Activated CD4-positive, alpha-beta memory T cell treated with anti-CD3 and anti-CD28 coated beads, Interleukin-2, amount 10 ng/mL, durations not matched to agents 7 days and 5 days (primary cell): ENCODE data around the gene SECISBP2. TPM values are rescaled to one million over a fixed set of nuclear protein-coding genes. Genes with fewer than 3 reads are reported as not detected.
A peak's percentile ranks its signal among the peaks of the same experiment; 100 is the strongest.

ENCODE experiments used
- CTCF ChIA-PET: fragments of 350-600 bp; sonication (Branson Sonifier 250); formaldehyde crosslinking; loops from one replicate; lab custom pipeline; 2021; ENCODE audit warnings: antibody characterized with exemption, inconsistent platforms; lab: Charles Lee
- POLR2A ChIA-PET: fragments of 350-600 bp; sonication (Branson Sonifier 250); formaldehyde crosslinking; loops from one replicate; lab custom pipeline; 2021; ENCODE audit warnings: antibody characterized with exemption; lab: Charles Lee
- DNase-seq: peaks from one replicate; pipeline ENCODE4 v3.0.0-alpha.2; 2020
- H3K27ac Mint-ChIP-seq: one replicate; pipeline ENCODE4 v1.8.0; 2021; ENCODE audit warnings: mild to moderate bottlenecking, mixed read lengths
- H3K27me3 Mint-ChIP-seq: one replicate; pipeline ENCODE4 v1.8.0; 2021; ENCODE audit warnings: mixed read lengths
- H3K36me3 Mint-ChIP-seq: one replicate; pipeline ENCODE4 v1.8.0; 2021; ENCODE audit warnings: low read depth, mixed read lengths
- H3K4me1 Mint-ChIP-seq: one replicate; pipeline ENCODE4 v1.8.0; 2021; ENCODE audit warnings: mixed read lengths
- H3K4me3 Mint-ChIP-seq: one replicate; pipeline ENCODE4 v1.8.0; 2021; ENCODE audit warnings: mild to moderate bottlenecking, mixed read lengths
- H3K9me3 Mint-ChIP-seq: one replicate; pipeline ENCODE4 v1.8.0; 2021; ENCODE audit warnings: mixed read lengths
- total RNA-seq, 2 experiments: library from RNA; stranded (reverse); gene quantifications; one replicate each; pipeline ENCODE4 v1.2.3, GENCODE V29; 2021

SECISBP2 gene
- total RNA-seq, 2 experiments from 2014 or later, result 35.2 to 35.7 TPM

- ChIA-PET POLR2A (interaction anchor here (0.9 kb wide), 1 partner anchor 40 kb away, joined by 3 read pairs; no protein-coding TSS in a partner anchor), CTCF (interaction anchor here (1.3 to 1.8 kb wide), 3 partner anchors 10 to 196 kb away, joined by 3 to 4 read pairs (median 4); no protein-coding TSS in a partner anchor)
- Mint-ChIP-seq H3K4me1 (peaks cover 32% of the 10 kb centered on the region), H3K4me3 (peak overlapping the region; percentile 30), H3K36me3 (peaks cover 87% of the 10 kb centered on the region), H3K27me3 (no peaks in the 10 kb centered on the region), H3K27ac (peak overlapping the region; percentile 83), H3K9me3 (no peaks in the 10 kb centered on the region)
- no peak for DNase-seq
Observed at GRCh38 chr9:89352874-89353649, 34.8 kb downstream of the SECISBP2 start.

GRCh38 chr9:89353989-89354388 lies 35.7 kb downstream of the SECISBP2 start:
- no peak for DNase-seq
- H3K4me3 Mint-ChIP-seq, result no peak overlapping the region
- no peaks in the 10 kb centered on the region for H3K9me3 Mint-ChIP-seq
- ChIA-PET CTCF (no interaction called here), POLR2A (no interaction called here)
- peaks cover 83% of the 10 kb centered on the region for H3K36me3 Mint-ChIP-seq
- H3K4me1 Mint-ChIP-seq, result peaks cover 34% of the 10 kb centered on the region
- no peaks in the 10 kb centered on the region for H3K27me3 Mint-ChIP-seq
- H3K27ac Mint-ChIP-seq, result no peak overlapping the region

- peaks cover 34% of the 10 kb centered on the region for H3K4me1 Mint-ChIP-seq
- DNase-seq, result no peak
- H3K9me3 Mint-ChIP-seq, result no peaks in the 10 kb centered on the region
- ChIA-PET CTCF (no interaction called here), POLR2A (no interaction called here)
- no peak overlapping the region for H3K27ac Mint-ChIP-seq
- H3K27me3 Mint-ChIP-seq, result no peaks in the 10 kb centered on the region
- H3K36me3 Mint-ChIP-seq, result peaks cover 82% of the 10 kb centered on the region
- H3K4me3 Mint-ChIP-seq, result no peak overlapping the region
Observed at GRCh38 chr9:89354471-89354870, 36.2 kb downstream of the SECISBP2 start.

DNA sequence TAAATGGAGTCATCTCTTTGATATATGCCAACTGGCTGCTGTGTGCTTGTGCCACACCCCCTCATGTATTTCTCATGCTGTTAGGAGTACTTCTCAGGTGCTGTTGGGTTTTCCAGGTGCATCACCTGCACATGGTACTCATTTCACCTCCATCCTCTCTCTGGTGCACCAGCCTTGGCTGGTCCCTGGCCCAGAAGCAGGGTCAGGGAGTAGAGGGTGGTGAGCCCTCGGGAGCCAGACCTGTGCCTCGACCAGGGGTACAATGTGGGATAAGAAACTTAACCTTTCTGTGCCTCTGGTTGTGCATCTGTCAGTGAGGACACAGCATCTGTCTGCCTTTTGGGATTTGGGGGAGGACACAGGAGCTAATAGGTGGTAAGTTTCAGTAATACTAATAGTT lies 38.5 kb downstream of the SECISBP2 start:
- Mint-ChIP-seq H3K4me1 (peaks cover 45% of the 10 kb centered on the region), H3K9me3 (no peaks in the 10 kb centered on the region), H3K4me3 (no peak overlapping the region), H3K36me3 (peaks cover 82% of the 10 kb centered on the region), H3K27me3 (no peaks in the 10 kb centered on the region), H3K27ac (no peak overlapping the region)
- CTCF ChIA-PET, result interaction anchor here (1.6 kb wide), 1 partner anchor 192 kb away, joined by 3 read pairs; no protein-coding TSS in a partner anchor
- POLR2A ChIA-PET, result interaction anchor here (1.0 to 1.9 kb wide), 5 partner anchors 25 to 146 kb away, joined by 3 to 6 read pairs (median 3); no protein-coding TSS in a partner anchor
- no peak for DNase-seq

GRCh38 chr9:89357331-89358197 lies 39.3 kb downstream of the SECISBP2 start:
- Mint-ChIP-seq H3K27ac (peak overlapping the region; percentile 19), H3K27me3 (no peaks in the 10 kb centered on the region), H3K4me3 (no peak overlapping the region), H3K4me1 (peaks cover 37% of the 10 kb centered on the region), H3K9me3 (no peaks in the 10 kb centered on the region), H3K36me3 (peaks cover 76% of the 10 kb centered on the region)
- ChIA-PET CTCF (interaction anchor here (1.6 kb wide), 1 partner anchor 191 kb away, joined by 3 read pairs; no protein-coding TSS in a partner anchor), POLR2A (interaction anchor here (1.0 to 1.9 kb wide), 9 partner anchors 8 to 145 kb away, joined by 3 to 6 read pairs (median 3); partner anchors contain the start of gene CKS2)
- no peak for DNase-seq

- ChIA-PET POLR2A (interaction anchor here (1.0 to 1.9 kb wide), 7 partner anchors 7 to 48 kb away, joined by 3 to 6 read pairs (median 4); partner anchors contain the start of gene CKS2), CTCF (interaction anchor here (1.6 kb wide), 1 partner anchor 190 kb away, joined by 3 read pairs; no protein-coding TSS in a partner anchor)
- Mint-ChIP-seq H3K9me3 (no peaks in the 10 kb centered on the region), H3K27me3 (no peaks in the 10 kb centered on the region), H3K4me3 (no peak overlapping the region), H3K4me1 (peaks cover 29% of the 10 kb centered on the region), H3K36me3 (peaks cover 71% of the 10 kb centered on the region), H3K27ac (no peak overlapping the region)
- DNase-seq, result no peak
Observed at GRCh38 chr9:89358376-89358916, 40.1 kb downstream of the SECISBP2 start.

- POLR2A ChIA-PET, result interaction anchor here (1.1 to 1.6 kb wide), 4 partner anchors 13 to 45 kb away, joined by 3 to 6 read pairs (median 4); no protein-coding TSS in a partner anchor
- DNase-seq, result no peak
- Mint-ChIP-seq H3K4me3 (no peak overlapping the region), H3K9me3 (no peaks in the 10 kb centered on the region), H3K27ac (no peak overlapping the region), H3K36me3 (peaks cover 68% of the 10 kb centered on the region), H3K27me3 (no peaks in the 10 kb centered on the region), H3K4me1 (peaks cover 27% of the 10 kb centered on the region)
- CTCF ChIA-PET, result no interaction called here
Observed at GRCh38 chr9:89358985-89359384, 40.7 kb downstream of the SECISBP2 start.

- H3K36me3 Mint-ChIP-seq, result peaks cover 62% of the 10 kb centered on the region
- ChIA-PET CTCF (no interaction called here), POLR2A (interaction anchor here (1.6 kb wide), 1 partner anchor 14 kb away, joined by 6 read pairs; no protein-coding TSS in a partner anchor)
Observed at GRCh38 chr9:89359751-89360261, 41.5 kb downstream of the SECISBP2 start.

GRCh38 chr9:89360465-89360864 lies 42.2 kb downstream of the SECISBP2 start:
- DNase-seq, result no peak
- Mint-ChIP-seq H3K36me3 (peaks cover 55% of the 10 kb centered on the region), H3K4me1 (peaks cover 27% of the 10 kb centered on the region), H3K4me3 (no peak overlapping the region), H3K27ac (peak overlapping the region; percentile 56), H3K9me3 (no peaks in the 10 kb centered on the region), H3K27me3 (no peaks in the 10 kb centered on the region)
- POLR2A ChIA-PET, result no interaction called here
- CTCF ChIA-PET, result no interaction called here

More at GRCh38 chr9:89359751-89360261, 41.5 kb downstream of the SECISBP2 start:
- DNase-seq, result no peak
- Mint-ChIP-seq H3K4me3 (no peak overlapping the region), H3K4me1 (peaks cover 27% of the 10 kb centered on the region), H3K9me3 (no peaks in the 10 kb centered on the region), H3K27me3 (no peaks in the 10 kb centered on the region), H3K27ac (peak overlapping the region; percentile 37)

GRCh38 chr9:89361031-89361430 lies 42.7 kb downstream of the SECISBP2 start:
- Mint-ChIP-seq H3K27ac (peak overlapping the region; percentile 56), H3K4me3 (no peak overlapping the region), H3K36me3 (peaks cover 53% of the 10 kb centered on the region), H3K27me3 (no peaks in the 10 kb centered on the region), H3K9me3 (no peaks in the 10 kb centered on the region), H3K4me1 (peaks cover 27% of the 10 kb centered on the region)
- POLR2A ChIA-PET, result no interaction called here
- no peak for DNase-seq
- CTCF ChIA-PET, result no interaction called here

GRCh38 chr9:89361816-89362646 lies 43.7 kb downstream of the SECISBP2 start:
- peak; percentile 15 for DNase-seq
- ChIA-PET CTCF (no interaction called here), POLR2A (no interaction called here)
- Mint-ChIP-seq H3K9me3 (no peaks in the 10 kb centered on the region), H3K27me3 (no peaks in the 10 kb centered on the region), H3K36me3 (peaks cover 44% of the 10 kb centered on the region), H3K4me3 (no peak overlapping the region), H3K4me1 (peaks cover 26% of the 10 kb centered on the region), H3K27ac (no peak overlapping the region)
